Esophagus squamous epithelium (tissue), 4 donors: ENCODE measurements around the gene OR1F1.

Experiments used
- POLR2A ChIP-seq, 4 donors: fragments of 450-650 bp; IDR thresholded peaks; one replicate each; pipeline ENCODE4 v1.6.1; 2017; ENCODE audit warnings: antibody characterized with exemption in 4 of 4, mild to moderate bottlenecking in 4 of 4, moderate library complexity in 3 of 4
- TF ChIP-seq, protein P1 (sequence below), 6 experiments: fragments of 450-650 bp in 4 of 6; fragments of 200-600 bp in 2 of 6; sonication (generic) in 2 of 6; IDR thresholded peaks; one replicate each; pipeline ENCODE4 v1.5.1; 2016 to 2019; ENCODE audit warnings: antibody characterized with exemption in 6 of 6, mild to moderate bottlenecking in 4 of 6, moderate library complexity in 4 of 6

DNA sequence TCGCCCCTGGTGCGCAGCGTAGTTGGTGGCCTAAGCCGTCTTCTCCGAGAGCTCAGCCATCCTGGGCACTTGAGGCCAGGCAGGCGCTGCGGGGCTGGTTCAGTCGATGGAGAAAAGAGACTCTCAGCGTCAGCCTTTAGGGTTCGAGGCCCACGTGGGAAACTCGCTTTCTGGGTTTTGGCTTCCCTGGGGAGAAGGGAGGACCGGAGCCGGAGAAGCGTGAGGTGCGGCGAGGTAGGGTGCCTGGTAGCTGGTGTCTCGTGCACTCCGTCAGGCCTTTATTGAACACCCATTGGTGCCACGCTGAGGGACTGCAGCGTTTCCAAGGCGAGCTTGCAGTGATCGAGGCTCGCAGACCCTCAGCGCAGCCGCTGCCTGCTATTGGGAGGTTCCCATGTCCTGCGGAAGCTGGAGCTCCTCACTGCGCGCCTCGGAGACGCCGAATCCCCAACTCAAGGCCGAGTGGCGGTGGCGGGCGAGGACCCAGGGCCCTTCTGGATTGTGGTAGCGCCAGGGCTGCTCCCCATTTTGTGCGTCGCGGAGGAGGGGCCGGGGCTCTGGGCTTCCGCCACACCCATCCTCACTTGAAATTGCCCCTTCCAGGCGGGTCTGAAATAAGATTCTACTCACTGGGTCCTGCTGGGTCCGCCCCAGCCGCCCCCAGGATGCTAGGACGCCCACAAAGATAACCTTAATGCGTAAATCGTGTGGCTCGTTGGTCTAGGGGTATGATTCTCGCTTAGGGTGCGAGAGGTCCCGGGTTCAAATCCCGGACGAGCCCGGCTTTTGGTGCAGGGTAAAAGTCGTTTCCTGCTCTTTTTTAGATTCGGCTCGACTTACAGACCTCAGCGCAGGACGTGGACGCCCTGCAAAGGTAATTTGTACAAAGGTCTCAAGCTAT is 1.2 kb downstream of the OR1F1 start:
- TF ChIP-seq, protein P1, sequence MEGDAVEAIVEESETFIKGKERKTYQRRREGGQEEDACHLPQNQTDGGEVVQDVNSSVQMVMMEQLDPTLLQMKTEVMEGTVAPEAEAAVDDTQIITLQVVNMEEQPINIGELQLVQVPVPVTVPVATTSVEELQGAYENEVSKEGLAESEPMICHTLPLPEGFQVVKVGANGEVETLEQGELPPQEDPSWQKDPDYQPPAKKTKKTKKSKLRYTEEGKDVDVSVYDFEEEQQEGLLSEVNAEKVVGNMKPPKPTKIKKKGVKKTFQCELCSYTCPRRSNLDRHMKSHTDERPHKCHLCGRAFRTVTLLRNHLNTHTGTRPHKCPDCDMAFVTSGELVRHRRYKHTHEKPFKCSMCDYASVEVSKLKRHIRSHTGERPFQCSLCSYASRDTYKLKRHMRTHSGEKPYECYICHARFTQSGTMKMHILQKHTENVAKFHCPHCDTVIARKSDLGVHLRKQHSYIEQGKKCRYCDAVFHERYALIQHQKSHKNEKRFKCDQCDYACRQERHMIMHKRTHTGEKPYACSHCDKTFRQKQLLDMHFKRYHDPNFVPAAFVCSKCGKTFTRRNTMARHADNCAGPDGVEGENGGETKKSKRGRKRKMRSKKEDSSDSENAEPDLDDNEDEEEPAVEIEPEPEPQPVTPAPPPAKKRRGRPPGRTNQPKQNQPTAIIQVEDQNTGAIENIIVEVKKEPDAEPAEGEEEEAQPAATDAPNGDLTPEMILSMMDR (IDR thresholded peaks at IDR 0.05): no peak
- no peak for TF ChIP-seq POLR2A (IDR thresholded peaks at IDR 0.05)
